ENCODE data around the gene ETV3. TPM values are rescaled to one million over a fixed set of nuclear protein-coding genes. Genes with fewer than 3 reads are reported as not detected.

Gene ETV3
- total and polyA plus RNA-seq, 2 of the 8 experiments (the other 6 are each of a cell fraction or from before 2014, with no cell fraction given), result 6.0 to 23.8 TPM

GRCh38 chr1:157153746-157154145 is 15.6 kb upstream of the ETV3 start (continued):
- TF ChIP-seq CBX8 (IDR thresholded peaks at IDR 0.05; ENCODE audit: borderline replicate concordance, low read depth, low read length) (no peak), TCF12 (IDR thresholded peaks at IDR 0.05; ENCODE audit: low read depth, low read length) (no peak), RAD21 (IDR thresholded peaks at IDR 0.05 in 1 of 2, conservative IDR thresholded peaks at IDR 0.05 in 1 of 2; ENCODE audit: low read depth in 2 of 2, low read length in 2 of 2) (no peak), HDAC2 (IDR thresholded peaks at IDR 0.05; ENCODE audit: borderline replicate concordance in 1 of 2, low read depth in 2 of 2, low read length in 2 of 2) (no peak), ATF2 (IDR thresholded peaks at IDR 0.05; ENCODE audit: low read length) (no peak)

Measured in H1 (cell line).